Parathyroid adenoma (tissue), 2 donors: Measurements from ENCODE around the gene SLC7A11.

Experiments
- H2AFZ ChIP-seq: fragments of 300-600 bp; sonication (generic); one replicate; pipeline ENCODE4 v1.7.0; 2017; ENCODE audit warnings: antibody characterized with exemption, mild to moderate bottlenecking
- H3K27ac ChIP-seq: fragments of 300-600 bp; sonication (generic); one replicate; pipeline ENCODE4 v1.7.0; 2017
- H3K27me3 ChIP-seq: fragments of 300-600 bp; sonication (generic); one replicate; pipeline ENCODE4 v1.7.0; 2017; ENCODE audit warnings: low read length; ENCODE audit not compliant: control insufficient read depth, insufficient read depth
- H3K36me3 ChIP-seq: fragments of 300-600 bp; sonication (generic); one replicate; pipeline ENCODE4 v1.7.0; 2017; ENCODE audit warnings: low read length; ENCODE audit not compliant: control insufficient read depth, insufficient read depth
- H3K4me1 ChIP-seq: fragments of 300-600 bp; sonication (generic); one replicate; pipeline ENCODE4 v1.7.0; 2017; ENCODE audit warnings: control low read depth
- H3K4me2 ChIP-seq: fragments of 300-600 bp; sonication (generic); one replicate; pipeline ENCODE4 v1.7.0; 2017; ENCODE audit warnings: low read length
- H3K4me3 ChIP-seq: fragments of 300-600 bp; sonication (generic); one replicate; pipeline ENCODE4 v1.7.0; 2017; ENCODE audit warnings: low read depth, low read length
- H3K79me2 ChIP-seq: fragments of 300-600 bp; sonication (generic); one replicate; pipeline ENCODE4 v1.7.0; 2017; ENCODE audit warnings: control low read depth
- H3K9ac ChIP-seq: fragments of 300-600 bp; sonication (generic); one replicate; pipeline ENCODE4 v1.7.0; 2017; ENCODE audit warnings: mild to moderate bottlenecking
- H3K9me3 ChIP-seq: fragments of 300-600 bp; sonication (generic); one replicate; pipeline ENCODE4 v1.7.0; 2017; ENCODE audit warnings: low read length; ENCODE audit not compliant: control insufficient read depth
- TF ChIP-seq, protein P1 (sequence below): fragments of 300-600 bp; sonication (generic); IDR thresholded peaks from one replicate; pipeline ENCODE4 v1.7.0; 2017; ENCODE audit warnings: antibody characterized with exemption, mild to moderate bottlenecking
- donor health status: primary hyperparathyroidism.

Gene SLC7A11

DNA sequence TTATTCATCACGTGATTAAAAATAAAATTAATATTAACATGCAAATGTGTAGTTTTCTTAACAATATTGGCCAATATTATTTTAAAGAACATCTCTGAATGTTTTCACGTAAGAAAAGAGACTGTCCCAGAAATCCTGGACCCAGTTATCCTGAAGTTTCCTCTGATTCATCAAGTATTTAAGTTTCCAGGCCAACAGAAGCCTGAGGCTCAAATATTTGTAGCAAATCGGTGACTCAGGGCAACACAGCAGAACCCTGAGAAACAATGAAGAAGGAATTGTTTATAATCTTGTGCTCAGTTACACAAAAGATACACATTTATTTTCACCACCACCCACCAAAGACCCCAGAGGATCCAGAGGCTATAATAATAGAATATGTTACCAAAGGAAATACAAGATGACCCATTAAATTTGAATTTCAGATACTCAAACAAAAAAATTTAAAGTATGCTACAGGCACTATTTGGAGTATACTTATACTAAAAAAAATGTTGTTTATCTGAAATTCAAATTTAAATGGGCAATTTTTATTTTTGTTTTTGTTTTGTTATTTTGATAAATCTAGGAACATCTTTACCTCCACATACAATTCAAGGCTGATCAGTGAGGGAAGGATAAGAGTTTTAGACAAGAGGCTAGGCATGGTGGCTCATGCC lies 33.9 kb upstream of the SLC7A11 start:
- TF ChIP-seq, protein P1, sequence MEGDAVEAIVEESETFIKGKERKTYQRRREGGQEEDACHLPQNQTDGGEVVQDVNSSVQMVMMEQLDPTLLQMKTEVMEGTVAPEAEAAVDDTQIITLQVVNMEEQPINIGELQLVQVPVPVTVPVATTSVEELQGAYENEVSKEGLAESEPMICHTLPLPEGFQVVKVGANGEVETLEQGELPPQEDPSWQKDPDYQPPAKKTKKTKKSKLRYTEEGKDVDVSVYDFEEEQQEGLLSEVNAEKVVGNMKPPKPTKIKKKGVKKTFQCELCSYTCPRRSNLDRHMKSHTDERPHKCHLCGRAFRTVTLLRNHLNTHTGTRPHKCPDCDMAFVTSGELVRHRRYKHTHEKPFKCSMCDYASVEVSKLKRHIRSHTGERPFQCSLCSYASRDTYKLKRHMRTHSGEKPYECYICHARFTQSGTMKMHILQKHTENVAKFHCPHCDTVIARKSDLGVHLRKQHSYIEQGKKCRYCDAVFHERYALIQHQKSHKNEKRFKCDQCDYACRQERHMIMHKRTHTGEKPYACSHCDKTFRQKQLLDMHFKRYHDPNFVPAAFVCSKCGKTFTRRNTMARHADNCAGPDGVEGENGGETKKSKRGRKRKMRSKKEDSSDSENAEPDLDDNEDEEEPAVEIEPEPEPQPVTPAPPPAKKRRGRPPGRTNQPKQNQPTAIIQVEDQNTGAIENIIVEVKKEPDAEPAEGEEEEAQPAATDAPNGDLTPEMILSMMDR: no peak

DNA sequence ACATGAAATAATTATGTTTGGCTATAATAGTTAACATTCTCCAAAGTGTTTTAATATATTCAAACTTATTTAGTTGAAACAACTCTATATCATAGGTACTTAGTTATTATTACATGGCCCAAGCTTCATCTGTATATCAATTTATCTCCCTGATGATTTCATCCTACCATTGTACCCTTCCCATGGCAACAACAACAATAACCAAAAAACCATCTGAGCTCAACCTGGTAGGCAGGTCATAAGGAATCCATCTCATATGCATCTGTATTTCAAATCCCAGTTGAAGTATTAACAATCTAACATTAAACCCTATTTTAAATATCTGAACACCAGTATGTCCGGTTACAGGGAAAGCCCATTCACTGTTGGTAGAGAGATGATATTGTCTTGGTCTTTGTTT lies 33.1 kb upstream of the SLC7A11 start:
- no peak overlapping the region for H3K27ac ChIP-seq
- H3K36me3 ChIP-seq: no peaks in the 10 kb centered on the region
- H3K4me2 ChIP-seq: no peak overlapping the region
- no peaks in the 10 kb centered on the region for H3K9me3 ChIP-seq
- TF ChIP-seq, protein P1: no peak
- no peak overlapping the region for H2AFZ ChIP-seq
- no peak overlapping the region for H3K4me3 ChIP-seq
- H3K9ac ChIP-seq: no peak overlapping the region
- no peaks in the 10 kb centered on the region for H3K4me1 ChIP-seq
- no peaks in the 10 kb centered on the region for H3K79me2 ChIP-seq
- H3K27me3 ChIP-seq: no peaks in the 10 kb centered on the region

More for the DNA sequence above, 33.9 kb upstream of the SLC7A11 start:
- no peak overlapping the region for H3K4me2 ChIP-seq
- H3K36me3 ChIP-seq: no peaks in the 10 kb centered on the region
- no peak overlapping the region for H3K9ac ChIP-seq
- H3K4me1 ChIP-seq: no peaks in the 10 kb centered on the region
- H3K9me3 ChIP-seq: no peaks in the 10 kb centered on the region
- no peak overlapping the region for H3K4me3 ChIP-seq
- no peaks in the 10 kb centered on the region for H3K79me2 ChIP-seq
- no peaks in the 10 kb centered on the region for H3K27me3 ChIP-seq
- no peak overlapping the region for H3K27ac ChIP-seq
- H2AFZ ChIP-seq: no peak overlapping the region

DNA sequence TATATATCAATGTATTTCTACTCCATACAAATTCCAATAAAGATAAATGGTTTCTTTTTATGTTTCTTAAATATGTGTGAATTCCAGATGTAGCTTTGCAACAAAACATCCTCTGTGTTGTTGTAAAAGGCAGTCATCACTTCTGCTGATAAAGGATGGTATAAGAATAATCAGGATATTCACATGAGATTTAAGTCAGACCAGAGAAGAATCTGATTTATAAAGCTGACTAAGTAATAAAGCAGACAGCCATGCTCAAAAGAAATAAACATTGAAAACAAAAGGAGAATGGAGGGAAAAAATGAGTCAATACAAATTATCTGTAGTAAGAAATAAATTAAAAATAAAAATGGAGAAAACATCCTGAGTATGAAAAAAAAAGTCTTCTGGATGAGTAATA lies 27.0 kb upstream of the SLC7A11 start:
- no peaks in the 10 kb centered on the region for H3K79me2 ChIP-seq
- no peak overlapping the region for H3K4me3 ChIP-seq
- TF ChIP-seq, protein P1: no peak
- no peak overlapping the region for H2AFZ ChIP-seq
- no peaks in the 10 kb centered on the region for H3K27me3 ChIP-seq
- H3K27ac ChIP-seq: no peak overlapping the region
- no peak overlapping the region for H3K4me2 ChIP-seq
- H3K36me3 ChIP-seq: no peaks in the 10 kb centered on the region
- H3K9me3 ChIP-seq: no peaks in the 10 kb centered on the region
- no peak overlapping the region for H3K9ac ChIP-seq
- no peaks in the 10 kb centered on the region for H3K4me1 ChIP-seq

DNA sequence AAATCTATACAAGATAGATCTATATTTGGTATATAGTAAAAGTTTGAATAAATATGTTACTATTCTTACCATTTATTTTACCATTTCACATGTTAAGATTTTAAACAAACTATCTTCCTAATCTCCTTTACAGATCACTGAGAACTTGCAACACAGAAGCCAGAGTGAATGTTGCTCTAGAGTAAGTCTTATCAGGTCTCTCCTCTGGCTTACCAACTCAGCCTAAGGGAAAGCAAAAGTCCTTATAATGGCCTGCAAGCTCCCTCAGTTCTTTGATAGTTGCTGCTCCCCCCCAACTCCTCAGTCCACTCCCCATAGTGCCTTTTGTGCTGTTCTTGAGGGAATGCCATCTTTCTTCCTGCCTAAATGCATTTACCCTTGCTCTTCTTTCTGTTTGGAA lies 25.7 kb upstream of the SLC7A11 start:
- no peaks in the 10 kb centered on the region for H3K36me3 ChIP-seq
- no peak overlapping the region for H3K4me2 ChIP-seq
- H3K27ac ChIP-seq: no peak overlapping the region
- no peak overlapping the region for H3K4me3 ChIP-seq
- no peaks in the 10 kb centered on the region for H3K4me1 ChIP-seq
- no peaks in the 10 kb centered on the region for H3K79me2 ChIP-seq
- H2AFZ ChIP-seq: no peak overlapping the region
- TF ChIP-seq, protein P1: no peak
- H3K27me3 ChIP-seq: no peaks in the 10 kb centered on the region
- H3K9me3 ChIP-seq: no peaks in the 10 kb centered on the region
- no peak overlapping the region for H3K9ac ChIP-seq

DNA sequence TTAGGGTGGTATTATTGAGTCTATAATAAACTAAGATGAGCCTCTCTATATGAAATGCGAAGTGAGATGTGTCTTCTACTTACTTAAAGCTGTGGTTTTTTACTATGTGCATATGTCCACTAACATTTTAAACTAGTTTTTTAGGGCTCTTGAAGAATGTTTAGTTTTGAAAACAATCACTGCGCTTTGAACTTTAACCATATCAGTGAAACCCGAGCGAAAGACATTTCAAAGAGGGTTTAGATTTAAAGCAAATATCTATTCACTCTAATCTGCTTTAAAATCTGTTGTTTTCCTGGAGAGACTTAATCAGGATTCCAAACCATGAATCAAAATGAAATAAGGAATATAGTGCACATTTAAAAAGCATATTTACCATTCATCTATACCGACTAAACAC lies 24.8 kb upstream of the SLC7A11 start:
- TF ChIP-seq, protein P1: no peak
- Histone ChIP-seq H3K4me3 (no peak overlapping the region), H3K36me3 (no peaks in the 10 kb centered on the region), H3K4me1 (no peaks in the 10 kb centered on the region), H3K79me2 (no peaks in the 10 kb centered on the region), H3K27ac (no peak overlapping the region), H3K27me3 (no peaks in the 10 kb centered on the region), H2AFZ (no peak overlapping the region), H3K9ac (no peak overlapping the region), H3K9me3 (no peaks in the 10 kb centered on the region), H3K4me2 (no peak overlapping the region)
